K562 (cell line): ENCODE data around the gene FBXO46. TPM values are rescaled to one million over a fixed set of nuclear protein-coding genes. Genes with fewer than 3 reads are reported as not detected.

Experiments used
- ATAC-seq: fragments of 200-7000 bp; cut with Tn5 transposase; 3 replicates; pipeline ENCODE4 v1.9.1; 2020; ENCODE audit warnings: moderate library complexity
- BruUV-seq: library from RNA; stranded (reverse); fragments of 400-500 nt; replicated peaks from 2 replicates; lab custom pipeline; 2021; lab: Mats Ljungman, UMichigan
- CTCF ChIA-PET: fragments of 300-600 bp; formaldehyde crosslinking; extraction: SDS; loops from one replicate; lab custom pipeline; 2021; ENCODE audit warnings: low intra/inter-chr PET ratio; lab: Yijun Ruan, JAX
- POLR2A ChIA-PET: fragments of 300-600, 350-650 bp; sonication (Branson Sonifier 250); formaldehyde crosslinking; extraction: SDS; loops from one replicate; lab custom pipeline; 2021; ENCODE audit warnings: antibody characterized with exemption, inconsistent platforms; lab: Yijun Ruan, JAX
- DNase-seq, 4 experiments: peaks; one replicate each; pipeline versions ENCODE4 v3.0.0 to v3.0.0-alpha.2; 2011 to 2018; ENCODE audit warnings: low spot score in 3 of 4, mixed read lengths in 3 of 4; ENCODE audit errors: extremely low read depth in 1 of 4
- FAIRE-seq: peaks from 2 replicates; lab custom pipeline; 2011; peaks lifted over from hg19 to GRCh38; lab: Jason Lieb, UNC
- H2AFZ ChIP-seq: 2 replicates; pipeline ENCODE4 v1.6.0; 2011; ENCODE audit warnings: low read depth, low read length, control low read depth, inconsistent platforms
- H3K27ac ChIP-seq: fragments of 200-600 bp; 3 replicates; pipeline ENCODE4 v1.8.0; 2011; ENCODE audit warnings: low read depth, mild to moderate bottlenecking, control low read depth, inconsistent platforms, low read length, moderate library complexity, mixed read lengths; ENCODE audit errors: extremely low read depth
- H3K27me3 ChIP-seq, 2 experiments: fragments of 300-600 bp in 1 of 2; 2 replicates in 1 of 2; 3 replicates in 1 of 2; pipeline versions ENCODE4 v1.6.0 to v1.8.0; 2011; ENCODE audit warnings: inconsistent platforms in 2 of 2, low read length in 2 of 2, mild to moderate bottlenecking in 1 of 2, mixed read lengths in 1 of 2, moderate library complexity in 1 of 2; ENCODE audit not compliant: control insufficient read depth in 2 of 2, insufficient read depth in 2 of 2
- H3K36me3 ChIP-seq: fragments of 300-600 bp; 3 replicates; pipeline ENCODE4 v1.8.0; 2011; ENCODE audit warnings: mild to moderate bottlenecking, low read length, inconsistent platforms; ENCODE audit not compliant: control insufficient read depth, insufficient read depth
- H3K4me1 ChIP-seq, 2 experiments: fragments of 200-600 bp in 1 of 2; replicated peaks in 1 of 2; 2 replicates in 1 of 2; 3 replicates in 1 of 2; pipeline versions ENCODE4 v1.5.1 to v1.8.0; 2011; ENCODE audit warnings: inconsistent platforms in 2 of 2, low read length in 2 of 2, mild to moderate bottlenecking in 1 of 2, mixed read lengths in 1 of 2, moderate library complexity in 1 of 2; ENCODE audit not compliant: control insufficient read depth in 2 of 2, insufficient read depth in 2 of 2
- H3K4me2 ChIP-seq: 2 replicates; pipeline ENCODE4 v1.6.1; 2011; ENCODE audit warnings: low read length, control low read depth, inconsistent platforms, mixed read lengths; ENCODE audit not compliant: insufficient read depth
- H3K4me3 ChIP-seq: fragments of 200-600 bp; sonication (generic), shearing (Covaris generic); 2 replicates; pipeline ENCODE4 v1.5.1; 2016; ENCODE audit warnings: control low read depth, inconsistent platforms
- H3K79me2 ChIP-seq: fragments of 200-600 bp; 3 replicates; pipeline ENCODE4 v1.8.0; 2011; ENCODE audit warnings: low read length, inconsistent platforms; ENCODE audit not compliant: control insufficient read depth, insufficient read depth
- H3K9ac ChIP-seq, 2 experiments: 2 replicates each; pipeline versions ENCODE4 v1.6.0 to v1.6.1; 2011; ENCODE audit warnings: low read depth in 2 of 2, low read length in 2 of 2, control low read depth in 1 of 2, inconsistent platforms in 1 of 2, mild to moderate bottlenecking in 1 of 2, mixed read lengths in 1 of 2; ENCODE audit not compliant: insufficient read depth in 1 of 2
- H3K9me1 ChIP-seq: one replicate; pipeline ENCODE4 v1.6.0; 2011; ENCODE audit warnings: inconsistent platforms, mild to moderate bottlenecking, low read length, moderate library complexity; ENCODE audit not compliant: control insufficient read depth, insufficient read depth
- H3K9me3 ChIP-seq: replicated peaks from 2 replicates; pipeline ENCODE4 v1.5.1; 2011; ENCODE audit warnings: low read depth, low read length, inconsistent platforms; ENCODE audit not compliant: control insufficient read depth, insufficient read depth
- H4K20me1 ChIP-seq: replicated peaks from 2 replicates; pipeline ENCODE4 v1.6.1; 2011; ENCODE audit warnings: low read length, inconsistent platforms, mixed read lengths; ENCODE audit not compliant: control insufficient read depth, insufficient read depth
- POLR2G ChIP-seq: fragments of 200-400 bp; formaldehyde crosslinking; IDR thresholded peaks from 2 replicates; pipeline ENCODE4 v1.6.1; 2017; ENCODE audit warnings: low read depth, mild to moderate bottlenecking, antibody characterized with exemption, low read length, moderate library complexity
- PYGO2 ChIP-seq: fragments of 450-650 bp; IDR thresholded peaks from 2 replicates; pipeline ENCODE4 v1.6.1; 2016; ENCODE audit warnings: mild to moderate bottlenecking, missing genetic modification characterization, moderate library complexity, missing compliant biosample characterization
- RBFOX2 ChIP-seq: fragments of 200-400 bp; formaldehyde crosslinking; IDR thresholded peaks from 2 replicates; pipeline ENCODE4 v1.6.1; 2017; ENCODE audit warnings: low read depth, mild to moderate bottlenecking, low read length, moderate library complexity
- ZNF699 ChIP-seq: fragments of 250-450 bp; sonication (Bioruptor Pico); IDR thresholded peaks from 2 replicates; pipeline ENCODE4 v1.8.0; 2021; ENCODE audit warnings: mild to moderate bottlenecking, moderate library complexity; ENCODE audit not compliant: insufficient replicate concordance
- WGBS: fragments of 100-300 bp; shearing (Covaris generic); methylation state at CpG from one replicate; pipeline ENCODE4 v1.1.6; 2016; ENCODE audit warnings: low coverage, mixed read lengths; ENCODE audit not compliant: insufficient coverage; ENCODE audit errors: missing lambda C conversion rate; 5-methylcytosine and 5-hydroxymethylcytosine counted together
- in situ Hi-C: fragments of 300-500 bp; cut with MboI; formaldehyde crosslinking; loops from 4 replicates; pipeline ENCODE4 v1.15.0; 2018; ENCODE audit warnings: inconsistent platforms, mixed read lengths
- intact Hi-C: fragments of 100-400 bp; cut with micrococcal nuclease; formaldehyde crosslinking; loops from 2 replicates; pipeline ENCODE4 v1.14.2; 2022
- polyA plus RNA-seq, 8 experiments: library from polyadenylated mRNA; depleted of rRNA in 4 of 8; stranded (reverse) in 5 of 8; unstranded in 3 of 8; fragments of >200 nt; fragmentation: Nextera tagmentation in 2 of 8; fragmentation: Illumina TruSeq in 1 of 8; extraction: Ambion mirVana in 2 of 8; extraction: Trizol in 1 of 8; gene quantifications; 2 replicates each; pipeline versions ENCODE4 v1.2.1 to v1.2.3, GENCODE V29; 2011 to 2014; ENCODE audit warnings: inconsistent platforms in 1 of 8, missing spikeins in 1 of 8
- total RNA-seq, 7 experiments: library from RNA; depleted of rRNA in 6 of 7; stranded (reverse); fragments of >200 nt in 6 of 7; fragmentation: Illumina TruSeq in 2 of 7; extraction: Trizol in 2 of 7; gene quantifications; 2 replicates each; pipeline versions ENCODE4 v1.2.1 to v1.2.3, GENCODE V29; 2011 to 2021; ENCODE audit warnings: low replicate concordance in 1 of 7
- TF ChIP-seq, protein P1 (sequence below): sonication (generic); formaldehyde crosslinking; IDR thresholded peaks from 2 replicates; pipeline ENCODE4 v1.8.1; 2023; ENCODE audit warnings: mild to moderate bottlenecking, missing genetic modification reagents
- TF ChIP-seq, protein P2 (sequence below), 3 experiments: IDR thresholded peaks in 2 of 3; conservative IDR thresholded peaks in 1 of 3; 2 replicates each; pipeline ENCODE4 v1.5.1; 2011 to 2012; ENCODE audit warnings: low read length in 3 of 3, mild to moderate bottlenecking in 3 of 3, control low read depth in 2 of 3, improper control_type of control experiment in 1 of 3, inconsistent platforms in 1 of 3, low read depth in 1 of 3, mixed read lengths in 1 of 3, moderate library complexity in 1 of 3; ENCODE audit not compliant: insufficient read depth in 2 of 3

FBXO46 gene
- total and polyA plus RNA-seq, 9 of the 15 experiments (the other 6 are each of a cell fraction or from before 2014, with no cell fraction given) = 1.5 to 36.1 (median 7.3) TPM

DNA sequence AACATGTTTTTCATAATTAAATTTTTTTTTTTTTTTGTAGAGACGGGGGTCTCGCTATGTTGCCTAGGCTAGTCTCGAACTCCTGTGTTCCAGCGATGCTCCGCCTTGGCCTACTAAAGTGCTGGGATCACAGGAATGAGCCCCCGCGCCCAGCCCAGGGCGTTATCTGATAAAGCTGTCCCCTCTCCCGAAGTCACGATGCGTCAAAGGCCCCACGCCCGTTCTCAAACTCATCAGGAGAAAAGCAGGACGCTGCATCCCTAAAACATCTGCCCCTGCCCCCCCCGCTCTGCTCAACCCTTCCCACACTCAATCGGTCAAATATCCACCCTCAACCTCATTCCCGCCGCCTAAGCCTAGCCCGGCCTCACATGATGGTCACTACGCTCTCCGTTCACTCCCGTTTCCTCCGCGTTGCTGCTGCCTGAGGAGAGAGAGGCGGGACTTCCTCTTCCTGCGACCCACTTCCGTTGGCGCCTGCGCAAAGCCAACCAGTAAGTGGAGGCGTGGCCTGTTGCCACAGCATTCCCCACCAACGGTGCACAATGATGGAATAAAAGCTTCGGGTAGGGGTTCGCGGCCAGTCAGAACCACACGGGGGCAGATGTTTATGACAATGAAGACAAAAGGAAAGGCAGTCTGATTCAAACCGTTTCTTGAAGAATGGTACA lies 39.0 kb downstream of the FBXO46 start, which contains the start of gene SNRPD2 (continued):
- TF ChIP-seq, protein P1, sequence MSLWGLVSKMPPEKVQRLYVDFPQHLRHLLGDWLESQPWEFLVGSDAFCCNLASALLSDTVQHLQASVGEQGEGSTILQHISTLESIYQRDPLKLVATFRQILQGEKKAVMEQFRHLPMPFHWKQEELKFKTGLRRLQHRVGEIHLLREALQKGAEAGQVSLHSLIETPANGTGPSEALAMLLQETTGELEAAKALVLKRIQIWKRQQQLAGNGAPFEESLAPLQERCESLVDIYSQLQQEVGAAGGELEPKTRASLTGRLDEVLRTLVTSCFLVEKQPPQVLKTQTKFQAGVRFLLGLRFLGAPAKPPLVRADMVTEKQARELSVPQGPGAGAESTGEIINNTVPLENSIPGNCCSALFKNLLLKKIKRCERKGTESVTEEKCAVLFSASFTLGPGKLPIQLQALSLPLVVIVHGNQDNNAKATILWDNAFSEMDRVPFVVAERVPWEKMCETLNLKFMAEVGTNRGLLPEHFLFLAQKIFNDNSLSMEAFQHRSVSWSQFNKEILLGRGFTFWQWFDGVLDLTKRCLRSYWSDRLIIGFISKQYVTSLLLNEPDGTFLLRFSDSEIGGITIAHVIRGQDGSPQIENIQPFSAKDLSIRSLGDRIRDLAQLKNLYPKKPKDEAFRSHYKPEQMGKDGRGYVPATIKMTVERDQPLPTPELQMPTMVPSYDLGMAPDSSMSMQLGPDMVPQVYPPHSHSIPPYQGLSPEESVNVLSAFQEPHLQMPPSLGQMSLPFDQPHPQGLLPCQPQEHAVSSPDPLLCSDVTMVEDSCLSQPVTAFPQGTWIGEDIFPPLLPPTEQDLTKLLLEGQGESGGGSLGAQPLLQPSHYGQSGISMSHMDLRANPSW (CRISPR knock-in tag) = peak; percentile 93; the same call in 1 of the 2 replicates

DNA sequence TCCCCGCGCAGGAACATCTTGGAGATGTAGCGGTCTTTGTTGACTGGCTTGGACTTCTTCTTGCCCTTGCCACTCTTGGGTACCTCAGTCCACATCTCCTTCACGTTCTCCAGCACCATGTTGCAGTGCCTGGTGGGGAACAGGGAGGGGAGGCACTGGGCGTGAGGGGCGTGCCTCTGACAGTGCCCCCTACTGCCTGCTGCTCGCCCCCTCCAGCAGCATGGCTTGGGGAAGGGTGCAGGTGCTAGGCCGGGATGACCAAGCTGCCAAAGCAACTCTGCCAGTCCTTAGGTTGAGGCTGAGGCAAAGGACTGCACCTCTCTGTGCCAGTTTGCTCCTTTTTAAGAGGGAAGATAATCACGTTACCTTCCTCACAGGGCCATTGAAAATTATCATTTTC lies 43.1 kb downstream of the FBXO46 start:
- 0 out of 2 replicates have a peak, but pooled peaks cover 4% of the 10 kb centered on the region for H4K20me1 ChIP-seq
- FAIRE-seq (no peak), DNase-seq (no peak), ATAC-seq (no peak)
- H3K9ac ChIP-seq = no peak overlapping the region
- H3K9me1 ChIP-seq = no peaks in the 10 kb centered on the region
- BruUV-seq = TSS peak; percentile 13
- H2AFZ ChIP-seq = no peak overlapping the region
- H3K9me3 ChIP-seq = no peaks in the 10 kb centered on the region
- peaks cover 32% of the 10 kb centered on the region for H3K79me2 ChIP-seq
- H3K27me3 ChIP-seq = no peaks in the 10 kb centered on the region
- POLR2A ChIA-PET = interaction anchor here (0.6 to 3.3 kb wide), 2 partner anchors 9 to 30 kb away, joined by 3 to 12 read pairs; no protein-coding TSS in a partner anchor
- WGBS = 95% methylated on average over 7 of the region's 9 CpGs
- no peak overlapping the region for H3K4me3 ChIP-seq
- no peak overlapping the region for H3K4me2 ChIP-seq
- intact Hi-C loops (no loop called here), in situ Hi-C loops (no loop called here)
- TF ChIP-seq ZNF699 (CRISPR knock-in tag) = no peak
- no peak for TF ChIP-seq PYGO2 (tag)
- peak; percentile 66 for TF ChIP-seq RBFOX2
- TF ChIP-seq, protein P2, sequence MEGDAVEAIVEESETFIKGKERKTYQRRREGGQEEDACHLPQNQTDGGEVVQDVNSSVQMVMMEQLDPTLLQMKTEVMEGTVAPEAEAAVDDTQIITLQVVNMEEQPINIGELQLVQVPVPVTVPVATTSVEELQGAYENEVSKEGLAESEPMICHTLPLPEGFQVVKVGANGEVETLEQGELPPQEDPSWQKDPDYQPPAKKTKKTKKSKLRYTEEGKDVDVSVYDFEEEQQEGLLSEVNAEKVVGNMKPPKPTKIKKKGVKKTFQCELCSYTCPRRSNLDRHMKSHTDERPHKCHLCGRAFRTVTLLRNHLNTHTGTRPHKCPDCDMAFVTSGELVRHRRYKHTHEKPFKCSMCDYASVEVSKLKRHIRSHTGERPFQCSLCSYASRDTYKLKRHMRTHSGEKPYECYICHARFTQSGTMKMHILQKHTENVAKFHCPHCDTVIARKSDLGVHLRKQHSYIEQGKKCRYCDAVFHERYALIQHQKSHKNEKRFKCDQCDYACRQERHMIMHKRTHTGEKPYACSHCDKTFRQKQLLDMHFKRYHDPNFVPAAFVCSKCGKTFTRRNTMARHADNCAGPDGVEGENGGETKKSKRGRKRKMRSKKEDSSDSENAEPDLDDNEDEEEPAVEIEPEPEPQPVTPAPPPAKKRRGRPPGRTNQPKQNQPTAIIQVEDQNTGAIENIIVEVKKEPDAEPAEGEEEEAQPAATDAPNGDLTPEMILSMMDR (IDR thresholded peaks at IDR 0.05 in 2 of 3, conservative IDR thresholded peaks at IDR 0.05 in 1 of 3; ENCODE audit: insufficient read depth in 2 of 3, low read depth in 1 of 3, low read length in 3 of 3) = 0 out of 6 replicates have a peak, but pooled peaks of 1 of the 3 experiments have one; percentile 13
- TF ChIP-seq POLR2G = peak; percentile 69
- peaks cover 64% of the 10 kb centered on the region; the same call in 2 of the 3 replicates for H3K36me3 ChIP-seq
- CTCF ChIA-PET = no interaction called here
- H3K27ac ChIP-seq = no peak overlapping the region
- peaks cover 4 to 9% of the 10 kb centered on the region in 2 experiments; a peak in 4 of 5 replicates for H3K4me1 ChIP-seq
